ENCODE results near the gene MAPRE2.

Gene MAPRE2

DNA sequence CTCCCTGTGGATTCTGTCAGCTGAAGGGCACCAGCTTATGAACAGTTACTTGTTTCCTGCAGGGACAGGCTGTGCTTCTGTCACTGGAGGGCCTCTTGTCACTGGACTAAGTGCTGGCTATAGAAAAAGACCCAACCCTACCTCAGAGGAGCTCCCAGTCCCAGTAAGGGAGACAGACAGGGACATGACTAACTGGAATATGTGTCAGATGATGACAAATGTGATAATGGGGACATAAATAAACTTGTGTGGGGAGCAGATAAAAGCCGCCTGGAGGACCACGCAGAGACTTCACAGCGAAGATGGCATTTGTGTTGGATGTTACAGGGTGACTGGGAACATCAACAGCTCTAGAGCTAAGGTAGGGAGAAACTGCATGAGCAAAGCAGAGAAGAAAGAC is 95.0 kb downstream of the MAPRE2 start:
- ChIA-PET CTCF (interaction anchor here (0.6 kb wide), 1 partner anchor 219 kb away, joined by 3 read pairs; no protein-coding TSS in a partner anchor), POLR2A (ENCODE audit: low non-redundant PET) (no interaction called here)
- no peak overlapping the region for H3K27ac ChIP-seq
- no peak for DNase-seq (ENCODE audit: low spot score)
- TF ChIP-seq, protein P1, sequence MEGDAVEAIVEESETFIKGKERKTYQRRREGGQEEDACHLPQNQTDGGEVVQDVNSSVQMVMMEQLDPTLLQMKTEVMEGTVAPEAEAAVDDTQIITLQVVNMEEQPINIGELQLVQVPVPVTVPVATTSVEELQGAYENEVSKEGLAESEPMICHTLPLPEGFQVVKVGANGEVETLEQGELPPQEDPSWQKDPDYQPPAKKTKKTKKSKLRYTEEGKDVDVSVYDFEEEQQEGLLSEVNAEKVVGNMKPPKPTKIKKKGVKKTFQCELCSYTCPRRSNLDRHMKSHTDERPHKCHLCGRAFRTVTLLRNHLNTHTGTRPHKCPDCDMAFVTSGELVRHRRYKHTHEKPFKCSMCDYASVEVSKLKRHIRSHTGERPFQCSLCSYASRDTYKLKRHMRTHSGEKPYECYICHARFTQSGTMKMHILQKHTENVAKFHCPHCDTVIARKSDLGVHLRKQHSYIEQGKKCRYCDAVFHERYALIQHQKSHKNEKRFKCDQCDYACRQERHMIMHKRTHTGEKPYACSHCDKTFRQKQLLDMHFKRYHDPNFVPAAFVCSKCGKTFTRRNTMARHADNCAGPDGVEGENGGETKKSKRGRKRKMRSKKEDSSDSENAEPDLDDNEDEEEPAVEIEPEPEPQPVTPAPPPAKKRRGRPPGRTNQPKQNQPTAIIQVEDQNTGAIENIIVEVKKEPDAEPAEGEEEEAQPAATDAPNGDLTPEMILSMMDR (conservative IDR thresholded peaks at IDR 0.05; ENCODE audit: low read depth) = no peak

DNA sequence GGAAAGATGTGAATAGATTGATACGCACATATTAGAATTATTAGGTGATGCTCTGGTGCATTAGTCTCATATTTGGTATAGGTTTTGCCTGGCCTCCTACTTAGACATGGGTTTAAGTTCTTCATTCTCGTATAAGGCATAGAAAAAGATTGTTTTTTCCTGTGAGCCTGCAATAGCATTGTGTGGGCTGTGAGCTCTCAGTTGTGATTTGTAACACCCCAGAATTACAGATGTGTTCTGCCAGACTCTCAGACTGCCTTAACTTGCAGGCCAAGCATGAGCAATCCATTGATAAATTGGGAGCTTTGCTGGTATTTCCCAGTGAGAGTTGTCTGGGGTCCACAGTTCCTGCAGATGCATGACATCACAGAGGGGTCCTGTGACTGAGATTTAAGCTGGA is 95.7 kb downstream of the MAPRE2 start:
- ChIA-PET CTCF (no interaction called here), POLR2A (ENCODE audit: low non-redundant PET) (no interaction called here)
- TF ChIP-seq, protein P1 (conservative IDR thresholded peaks at IDR 0.05; ENCODE audit: low read depth) = no peak
- no peak overlapping the region for H3K27ac ChIP-seq
- DNase-seq (ENCODE audit: low spot score) = no peak

DNA sequence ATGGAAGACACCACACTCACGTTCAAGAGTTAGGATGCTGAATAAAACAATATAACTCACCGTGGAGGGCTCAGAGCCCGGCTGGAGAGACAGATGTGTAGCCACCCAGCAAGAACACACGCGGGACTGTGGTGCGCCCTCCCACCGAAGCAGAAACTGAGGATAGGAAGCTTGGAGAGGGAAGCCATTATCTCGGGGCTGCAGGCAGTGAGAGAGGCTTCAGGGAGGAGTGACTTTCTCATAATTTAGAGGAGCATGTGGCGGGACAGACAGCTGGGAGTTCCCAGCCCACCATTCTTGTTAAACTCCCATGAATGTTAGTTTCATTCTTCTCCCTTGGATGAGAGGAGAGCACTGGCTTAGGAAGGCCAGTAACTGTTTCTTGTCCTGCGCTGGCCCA is 96.4 kb downstream of the MAPRE2 start:
- CTCF ChIA-PET = no interaction called here
- TF ChIP-seq, protein P1 (conservative IDR thresholded peaks at IDR 0.05; ENCODE audit: low read depth) = no peak
- DNase-seq (ENCODE audit: low spot score) = no peak
- no peak overlapping the region for H3K27ac ChIP-seq
- POLR2A ChIA-PET (ENCODE audit: low non-redundant PET) = no interaction called here

DNA sequence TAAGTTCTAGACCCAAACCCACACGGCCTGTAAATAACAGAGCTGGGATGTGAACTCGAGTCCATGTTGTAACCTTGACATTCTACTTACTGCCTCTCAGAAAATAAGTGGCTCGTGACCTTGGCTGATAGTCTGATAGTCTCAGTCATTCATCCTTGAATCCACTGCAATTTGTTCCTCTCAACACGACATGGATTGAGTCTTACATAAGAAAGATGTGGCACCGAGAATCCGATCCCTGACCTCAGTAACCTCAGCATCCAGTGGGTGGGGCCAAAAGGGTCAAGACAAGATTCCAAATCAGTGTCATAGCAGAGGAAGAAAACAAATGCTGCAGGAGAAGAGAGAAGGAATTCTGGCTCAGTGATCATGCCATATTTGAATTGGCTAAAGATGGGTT is 97.6 kb downstream of the MAPRE2 start:
- H3K27ac ChIP-seq = no peak overlapping the region
- ChIA-PET POLR2A (ENCODE audit: low non-redundant PET) (no interaction called here), CTCF (no interaction called here)
- TF ChIP-seq, protein P1 (conservative IDR thresholded peaks at IDR 0.05; ENCODE audit: low read depth) = no peak
- DNase-seq (ENCODE audit: low spot score) = no peak

DNA sequence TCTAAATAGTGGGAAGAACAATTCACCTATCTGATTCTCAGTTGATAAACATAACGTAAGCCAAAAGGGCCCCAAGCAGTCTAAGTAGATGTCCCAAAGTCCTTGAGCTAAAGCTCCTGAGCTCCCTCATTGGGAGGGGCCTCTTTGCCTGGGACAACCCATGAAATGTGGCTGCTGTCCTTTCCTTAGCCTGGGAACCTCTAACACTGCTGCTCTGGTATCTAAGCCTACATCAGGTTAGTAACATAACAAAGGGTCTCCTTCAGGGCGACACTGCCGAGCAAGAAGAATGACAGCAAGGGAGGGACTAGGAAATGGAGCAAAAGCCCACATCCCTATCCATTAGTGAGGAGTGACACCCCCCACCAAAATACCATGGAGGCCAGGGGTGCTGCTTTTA is 98.3 kb downstream of the MAPRE2 start:
- DNase-seq (ENCODE audit: low spot score) = no peak
- TF ChIP-seq, protein P1 (conservative IDR thresholded peaks at IDR 0.05; ENCODE audit: low read depth) = no peak
- H3K27ac ChIP-seq = no peak overlapping the region
- POLR2A ChIA-PET (ENCODE audit: low non-redundant PET) = no interaction called here
- CTCF ChIA-PET = no interaction called here

DNA sequence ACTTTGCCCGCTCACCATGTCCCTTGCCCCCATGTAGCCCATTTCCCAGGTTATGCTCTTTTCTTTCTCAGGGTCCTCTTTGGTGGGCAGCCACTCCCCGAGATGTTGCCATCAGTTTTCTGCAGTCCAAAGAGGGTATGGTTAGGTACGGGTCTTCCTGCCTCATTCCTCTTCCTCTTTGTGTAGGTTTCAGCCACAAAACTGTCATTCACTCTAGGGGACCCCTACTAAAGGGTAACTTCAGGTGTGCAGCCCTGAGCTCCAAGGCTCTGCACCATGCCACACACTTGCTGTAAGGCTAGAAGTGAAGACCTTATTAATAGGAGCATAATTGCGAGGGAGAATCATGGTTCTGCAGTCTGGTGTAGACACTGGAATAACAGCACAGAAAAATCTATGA is 99.9 kb downstream of the MAPRE2 start:
- ChIA-PET POLR2A (ENCODE audit: low non-redundant PET) (no interaction called here), CTCF (no interaction called here)
- H3K27ac ChIP-seq = no peak overlapping the region
- TF ChIP-seq, protein P1 (conservative IDR thresholded peaks at IDR 0.05; ENCODE audit: low read depth) = no peak
- DNase-seq (ENCODE audit: low spot score) = no peak

Data from RWPE1 (cell line).